GM19193 (cell line): Measurements from ENCODE around the gene NRG3.

Experiments
- POLR2A ChIP-seq: IDR thresholded peaks from 4 replicates; pipeline ENCODE4 v1.6.1; 2011; ENCODE audit not compliant: insufficient read depth, insufficient read length; ENCODE audit errors: extremely low read depth

Gene NRG3

DNA sequence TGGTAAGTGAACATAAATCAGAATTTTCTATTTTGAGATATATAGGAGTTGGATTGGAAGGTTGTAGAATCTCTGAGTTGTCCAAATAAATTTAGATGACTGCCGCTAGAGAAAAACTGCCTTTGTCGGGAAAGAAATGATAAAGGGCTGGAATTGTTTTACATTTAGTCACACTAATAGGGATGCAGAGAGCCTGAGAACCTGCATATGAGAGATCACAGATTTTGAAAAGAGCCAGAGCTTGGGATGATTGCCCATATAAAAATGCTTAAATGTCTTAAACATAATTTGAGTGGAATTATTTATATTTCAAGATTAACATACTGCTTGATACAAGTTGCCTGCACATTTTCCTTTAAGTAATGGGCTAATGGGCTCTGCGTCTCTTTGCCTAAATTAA lies 660.5 kb downstream of the NRG3 start:
- TF ChIP-seq POLR2A = no peak

GRCh38 chr10:82536668-82537067 lies 661.7 kb downstream of the NRG3 start:
- no peak for TF ChIP-seq POLR2A

GRCh38 chr10:82538272-82538671 lies 663.3 kb downstream of the NRG3 start:
- TF ChIP-seq POLR2A = no peak

DNA sequence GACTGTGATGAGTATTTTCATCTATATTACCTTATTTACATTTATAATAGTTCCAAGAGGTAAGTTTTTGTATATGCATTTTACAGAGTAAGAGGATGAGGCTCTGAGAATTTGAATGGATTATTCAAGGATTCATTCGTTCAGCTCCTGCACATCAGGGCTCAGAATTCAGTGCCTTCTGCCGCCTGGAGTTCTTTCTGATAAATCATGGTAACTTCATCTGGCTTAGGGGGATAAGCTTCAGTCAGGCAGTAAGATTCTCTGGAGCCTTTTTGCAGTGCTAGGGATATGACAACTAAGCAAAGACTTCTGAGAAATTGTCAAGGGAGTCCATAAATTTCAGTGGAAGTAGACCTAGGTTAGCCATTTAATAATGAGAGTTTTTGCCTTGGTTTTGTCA lies 668.6 kb downstream of the NRG3 start:
- TF ChIP-seq POLR2A = no peak

DNA sequence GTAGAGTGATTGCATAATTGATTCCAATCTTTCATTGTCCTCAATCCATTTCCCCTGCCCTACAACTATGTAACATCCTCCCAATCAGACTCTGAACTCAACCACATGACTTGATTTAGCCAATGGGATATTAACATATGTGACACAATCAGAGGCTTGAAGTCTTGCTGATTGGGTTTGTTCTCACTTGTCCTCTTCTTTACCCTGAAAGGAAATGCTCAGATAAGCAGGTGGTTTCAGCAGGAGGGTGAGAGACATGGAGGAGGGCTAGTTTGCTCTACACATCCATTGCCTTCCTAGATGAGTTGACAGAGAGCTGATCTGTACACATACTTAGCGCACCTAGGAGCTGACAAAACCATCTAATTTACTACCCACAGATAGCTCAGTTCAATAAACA lies 669.4 kb downstream of the NRG3 start:
- TF ChIP-seq POLR2A = no peak

GRCh38 chr10:82551506-82551905 lies 676.5 kb downstream of the NRG3 start:
- TF ChIP-seq POLR2A = no peak

DNA sequence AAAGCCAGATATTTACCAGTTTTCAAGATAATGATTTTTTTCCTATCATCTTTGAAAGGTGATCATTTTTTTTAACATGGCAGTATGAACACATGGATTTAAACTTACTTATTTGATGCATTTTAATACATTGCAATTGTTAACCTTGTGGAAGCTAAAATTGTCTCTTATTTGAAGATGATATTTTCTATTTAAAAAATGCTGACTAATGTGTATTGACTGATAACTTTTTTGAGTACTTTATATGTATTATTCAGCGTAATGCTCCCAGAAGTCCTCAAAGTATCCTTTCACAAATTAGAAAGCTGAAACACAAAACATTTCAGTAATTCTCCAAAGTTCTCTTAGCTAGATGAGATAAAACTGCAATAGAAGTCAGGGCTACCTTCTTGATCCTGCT lies 677.3 kb downstream of the NRG3 start:
- no peak for TF ChIP-seq POLR2A

- no peak for TF ChIP-seq POLR2A
Measured at GRCh38 chr10:82554381-82554780, 679.4 kb downstream of the NRG3 start.

DNA sequence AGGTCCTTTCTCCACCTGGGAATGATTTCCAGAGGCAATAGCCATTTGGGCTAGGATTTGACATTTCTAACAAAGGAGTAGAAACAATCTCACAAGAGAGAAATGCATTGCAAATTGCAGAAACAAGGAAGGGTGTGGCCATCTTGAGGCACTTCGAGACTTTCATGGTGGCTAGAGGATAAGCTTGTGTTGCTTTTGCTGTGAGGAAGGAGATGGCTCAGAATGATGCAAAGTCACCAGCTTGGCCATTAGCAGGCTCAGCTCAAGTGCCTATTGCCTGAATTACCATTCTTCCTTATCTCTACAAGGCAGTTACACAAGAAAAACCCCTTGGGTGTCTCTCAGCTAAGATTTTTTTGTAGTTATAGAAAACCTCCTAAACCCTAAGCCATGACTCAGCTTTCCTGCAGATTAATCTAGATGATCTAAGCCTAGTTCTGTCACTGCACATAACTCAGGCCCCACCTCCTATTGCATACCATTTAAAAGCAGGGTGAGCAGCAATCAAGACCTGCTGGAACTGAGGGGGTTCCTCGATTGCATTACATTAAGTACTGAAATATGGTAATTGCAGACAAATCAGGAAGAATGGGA lies 683.1 kb downstream of the NRG3 start:
- TF ChIP-seq POLR2A = no peak

- TF ChIP-seq POLR2A = no peak
Measured at GRCh38 chr10:82564353-82565196, 689.6 kb downstream of the NRG3 start.

DNA sequence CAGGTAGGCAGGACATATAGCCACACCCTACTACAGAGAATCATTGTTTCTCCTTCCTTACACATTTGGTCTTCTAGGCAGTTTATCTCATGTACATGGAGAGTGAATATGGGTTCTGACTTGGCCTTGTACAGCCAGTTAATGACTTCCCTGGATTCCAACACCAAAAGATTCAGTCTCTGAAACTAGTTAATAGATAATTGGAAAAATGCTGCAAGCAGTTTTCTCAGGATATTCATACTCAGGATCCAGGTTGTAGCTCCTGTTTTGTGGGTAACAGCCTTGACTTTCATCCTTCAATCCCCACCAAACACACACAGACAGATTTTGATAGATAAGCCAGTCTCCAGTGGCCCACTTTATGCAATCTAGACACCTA lies 690.2 kb downstream of the NRG3 start:
- no peak for TF ChIP-seq POLR2A

DNA sequence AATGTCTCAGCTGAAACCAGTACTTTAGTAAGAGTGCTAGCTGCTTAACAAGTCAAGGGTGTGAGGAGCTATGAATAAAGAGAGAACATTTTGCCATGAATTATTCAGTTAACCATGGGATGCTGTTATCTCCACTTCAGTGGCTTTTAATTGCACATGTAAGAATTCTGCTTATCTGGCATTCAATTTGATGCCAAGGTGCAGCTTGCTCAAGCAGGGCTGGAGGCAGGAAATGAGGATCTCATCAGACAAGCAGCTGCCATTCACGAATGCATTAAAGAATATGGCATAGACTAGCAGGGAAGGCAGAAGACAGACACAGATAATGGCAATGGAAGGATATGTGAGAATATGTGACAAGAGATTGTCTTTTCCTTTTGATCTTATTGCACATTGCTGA lies 697.8 kb downstream of the NRG3 start:
- TF ChIP-seq POLR2A = no peak

DNA sequence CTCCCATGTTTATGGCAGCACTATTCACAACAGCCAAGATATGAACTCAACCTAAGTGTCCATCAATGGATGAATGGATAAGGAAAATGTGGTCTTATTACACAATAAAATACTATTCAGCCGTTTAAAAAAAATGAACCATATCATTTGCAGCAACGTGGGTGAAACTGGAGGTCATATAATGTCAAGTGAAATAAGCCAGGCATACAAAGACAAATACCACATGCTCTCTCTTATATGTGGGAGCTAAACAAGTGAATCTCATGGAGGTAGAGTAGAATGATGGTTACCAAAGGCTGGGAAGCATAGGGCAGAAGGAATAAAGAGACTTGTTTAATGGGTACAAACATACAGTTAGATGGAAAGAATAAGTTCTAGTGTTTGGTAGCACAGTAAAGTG lies 699.1 kb downstream of the NRG3 start:
- TF ChIP-seq POLR2A = no peak

DNA sequence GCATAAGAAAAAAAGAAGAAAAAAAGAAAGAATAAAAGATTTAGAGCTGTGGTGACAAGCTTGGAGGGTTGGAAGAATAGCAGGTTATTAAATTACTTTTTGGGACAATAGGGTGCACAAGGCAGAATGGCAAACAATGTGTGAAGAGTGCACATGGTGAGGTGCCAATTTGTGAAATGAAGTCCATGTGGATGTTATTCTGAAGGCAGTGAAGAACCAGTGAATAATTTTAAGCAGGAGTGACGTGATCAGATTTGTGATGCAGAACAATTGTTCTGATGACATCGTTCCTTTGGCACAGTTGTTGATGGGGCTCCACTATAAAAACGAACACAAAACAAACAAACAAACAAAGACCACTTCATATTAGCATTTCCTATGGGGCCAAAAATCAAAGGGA lies 700.3 kb downstream of the NRG3 start:
- TF ChIP-seq POLR2A = no peak

DNA sequence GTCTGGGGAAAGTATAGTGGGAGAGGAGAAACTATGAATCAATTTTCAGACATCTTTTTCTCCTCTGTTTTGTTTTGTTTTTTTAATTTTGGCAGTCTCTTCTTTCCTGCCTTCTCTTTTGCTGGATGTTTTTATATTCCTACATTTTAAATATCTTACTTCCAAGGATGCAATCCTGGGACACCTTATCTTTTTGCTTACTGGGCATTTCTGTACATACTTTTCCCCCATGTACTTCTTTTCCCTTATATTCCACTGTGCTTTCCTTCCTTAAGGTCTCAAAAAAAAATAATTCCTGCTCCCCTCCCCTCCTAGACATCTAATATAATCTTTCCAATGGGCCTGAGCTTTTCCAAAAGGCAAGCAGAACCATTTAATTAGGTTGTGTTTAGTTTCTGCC lies 701.1 kb downstream of the NRG3 start:
- TF ChIP-seq POLR2A = no peak

GRCh38 chr10:82581940-82582339 lies 706.9 kb downstream of the NRG3 start:
- TF ChIP-seq POLR2A = no peak

DNA sequence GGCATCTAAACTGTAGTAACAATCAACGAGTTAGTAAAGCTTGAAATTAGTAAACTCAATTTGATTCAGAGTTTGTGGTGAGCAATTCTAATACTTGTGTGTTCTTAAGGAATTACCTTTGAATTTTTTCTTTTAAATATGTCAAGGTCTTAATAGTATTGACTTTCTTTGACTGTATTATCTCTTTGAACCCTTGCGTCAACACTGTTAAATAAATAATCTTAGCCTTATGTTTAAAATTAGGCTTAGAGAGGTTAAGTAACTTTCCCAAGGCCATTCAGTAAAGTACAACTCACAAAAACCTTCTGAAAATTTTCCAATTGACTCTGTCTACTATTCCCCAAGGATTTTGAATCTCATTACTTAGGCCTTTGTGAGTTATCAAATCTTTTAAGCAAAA lies 716.4 kb downstream of the NRG3 start:
- TF ChIP-seq POLR2A = no peak

GRCh38 chr10:82597840-82598239 lies 722.8 kb downstream of the NRG3 start:
- no peak for TF ChIP-seq POLR2A

DNA sequence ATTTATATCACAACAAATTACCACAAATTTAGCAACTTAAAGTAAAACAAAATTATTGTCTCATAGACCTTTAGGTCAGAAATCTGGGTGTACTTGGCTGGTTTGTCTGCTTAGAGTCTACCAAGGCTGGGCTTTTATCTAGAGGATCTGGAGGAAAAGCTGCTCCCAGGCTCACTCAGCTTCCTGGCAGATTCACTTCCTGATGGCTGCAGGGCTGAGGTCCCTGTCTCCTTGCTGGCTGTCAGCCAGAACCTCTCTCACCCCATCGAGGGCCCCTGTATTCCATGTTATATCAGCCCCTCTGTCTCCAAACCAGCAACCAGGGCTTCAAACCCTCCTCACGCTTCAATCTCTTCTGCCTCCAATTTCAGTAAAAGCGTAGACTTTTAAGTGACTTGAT lies 734.9 kb downstream of the NRG3 start:
- TF ChIP-seq POLR2A = no peak
